ENCODE results near the gene APC2. TPM values are rescaled to one million over a fixed set of nuclear protein-coding genes. Genes with fewer than 3 reads are reported as not detected.

APC2 gene
- total RNA-seq, 2 donors from 2014 or later, result 0.05 to 2.2 TPM

DNA sequence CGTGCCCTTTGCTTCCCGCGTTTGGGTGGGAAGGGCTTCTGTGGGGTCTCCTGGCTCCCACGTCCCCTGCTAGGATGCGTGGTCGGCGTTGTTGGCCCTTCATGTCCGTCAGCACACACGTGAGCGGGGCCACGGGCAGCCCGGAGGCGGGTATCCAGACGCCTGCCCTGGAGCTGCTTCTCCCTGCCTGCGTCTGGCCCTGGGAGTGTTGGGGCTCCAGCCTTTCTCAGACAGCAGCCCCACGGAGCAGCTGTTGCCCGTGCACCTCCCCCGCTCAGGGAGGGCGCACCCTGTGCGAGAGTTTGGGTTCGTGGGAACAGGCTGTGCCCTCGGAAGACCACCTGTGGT is 28.0 kb upstream of the APC2 start:
- peaks cover 17% of the 10 kb centered on the region for H3K4me1 ChIP-seq (replicated peaks)
- H3K36me3 ChIP-seq, result peaks cover 0 to 7% of the 10 kb centered on the region in 2 donors
- H3K27me3 ChIP-seq (replicated peaks; ENCODE audit: insufficient read depth), result no peaks in the 10 kb centered on the region
- peak overlapping the region in 1 of 2 donors; percentile 15 for H3K27ac ChIP-seq
- 87% methylated on average over 9 of the region's 22 CpGs for WGBS
- H3K9me3 ChIP-seq, result no peaks in the 10 kb centered on the region
- intact Hi-C loops (cut with DNase I), result no loop called here
- no peak for TF ChIP-seq CTCF (IDR thresholded peaks at IDR 0.05)
- no peak for TF ChIP-seq POLR2AphosphoS5 (IDR thresholded peaks at IDR 0.05)
- no peak for TF ChIP-seq POLR2A (IDR thresholded peaks at IDR 0.05)
- H3K4me3 ChIP-seq, result no peak overlapping the region
- DNase-seq (ENCODE audit: low spot score), result no peak

DNA sequence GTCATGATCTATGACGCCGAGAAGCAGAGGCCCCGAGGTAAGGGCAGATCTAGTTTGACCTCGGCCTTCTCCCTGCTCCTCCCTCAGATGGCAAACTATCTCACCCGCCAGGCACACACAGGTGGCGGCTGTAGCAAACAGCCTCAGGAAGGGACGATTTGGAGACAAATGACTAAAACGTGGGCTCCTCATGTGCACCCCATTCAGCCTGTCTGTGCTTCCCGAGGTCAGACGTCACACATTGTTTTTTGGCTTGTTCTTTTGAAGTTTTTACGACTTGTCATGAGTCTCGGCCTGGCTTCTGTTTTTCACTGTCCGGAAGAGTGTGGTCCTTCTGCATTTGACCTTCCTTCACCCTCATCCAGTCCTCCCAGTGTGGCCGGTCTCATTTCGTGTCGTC is 27.6 kb upstream of the APC2 start:
- Histone ChIP-seq H3K4me3 (no peak overlapping the region), H3K27ac (peak overlapping the region in 1 of 2 donors; percentile 15), H3K36me3 (peaks cover 0 to 7% of the 10 kb centered on the region in 2 donors), H3K4me1 (replicated peaks) (peaks cover 13% of the 10 kb centered on the region), H3K27me3 (replicated peaks; ENCODE audit: insufficient read depth) (no peaks in the 10 kb centered on the region), H3K9me3 (no peaks in the 10 kb centered on the region)
- no peak for DNase-seq (ENCODE audit: low spot score)
- 37% methylated on average over 16 of the region's 16 CpGs for WGBS
- TF ChIP-seq POLR2AphosphoS5 (IDR thresholded peaks at IDR 0.05) (peak; percentile 14), CTCF (IDR thresholded peaks at IDR 0.05) (no peak), POLR2A (IDR thresholded peaks at IDR 0.05) (no peak)
- intact Hi-C loops (cut with DNase I), result no loop called here

DNA sequence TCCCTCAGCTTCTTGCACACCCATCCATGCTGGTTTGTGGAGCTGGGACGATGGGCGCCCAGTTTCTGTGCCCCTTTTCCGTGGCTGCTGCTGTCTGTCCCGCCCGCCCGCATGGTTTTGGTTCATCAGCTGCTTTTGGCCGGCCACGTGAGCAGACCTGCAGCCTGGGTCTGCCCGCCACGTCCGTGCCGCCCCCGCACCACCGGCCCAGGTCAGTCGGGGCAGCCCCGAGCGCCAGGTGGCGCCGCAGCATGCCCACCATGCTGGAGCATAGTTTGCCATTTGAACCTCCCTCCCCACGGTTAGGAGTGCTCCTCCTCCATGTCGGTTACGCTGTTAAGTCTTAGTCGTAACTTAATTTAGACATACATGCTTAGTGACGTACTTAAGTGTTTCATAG is 27.0 kb upstream of the APC2 start:
- no peaks in the 10 kb centered on the region for H3K9me3 ChIP-seq
- 87% methylated on average over 24 of the region's 24 CpGs for WGBS
- intact Hi-C loops (cut with DNase I), result no loop called here
- DNase-seq (ENCODE audit: low spot score), result no peak
- H3K4me3 ChIP-seq, result no peak overlapping the region
- TF ChIP-seq CTCF (IDR thresholded peaks at IDR 0.05) (no peak), POLR2AphosphoS5 (IDR thresholded peaks at IDR 0.05) (no peak), POLR2A (IDR thresholded peaks at IDR 0.05) (no peak)
- H3K36me3 ChIP-seq, result peaks cover 0 to 7% of the 10 kb centered on the region in 2 donors
- H3K4me1 ChIP-seq (replicated peaks), result peaks cover 7% of the 10 kb centered on the region
- H3K27ac ChIP-seq, result peak overlapping the region in 1 of 2 donors; percentile 15
- no peaks in the 10 kb centered on the region for H3K27me3 ChIP-seq (replicated peaks; ENCODE audit: insufficient read depth)

- Histone ChIP-seq H3K4me1 (replicated peaks) (peaks cover under 1% of the 10 kb centered on the region), H3K27ac (no peak overlapping the region), H3K27me3 (replicated peaks; ENCODE audit: insufficient read depth) (no peaks in the 10 kb centered on the region), H3K9me3 (no peaks in the 10 kb centered on the region), H3K36me3 (peaks cover 0 to 7% of the 10 kb centered on the region in 2 donors), H3K4me3 (no peak overlapping the region)
- TF ChIP-seq CTCF (IDR thresholded peaks at IDR 0.05) (no peak), POLR2A (IDR thresholded peaks at IDR 0.05) (no peak), POLR2AphosphoS5 (IDR thresholded peaks at IDR 0.05) (no peak)
- 87% methylated on average over 40 of the region's 40 CpGs for WGBS
- DNase-seq (ENCODE audit: low spot score), result no peak
- intact Hi-C loops (cut with DNase I), result no loop called here
Measured at GRCh38 chr19:1423436-1424191, 26.3 kb upstream of the APC2 start.

Data from prostate gland (tissue), 2 donors.